GM12864 (cell line): ENCODE measurements around the gene FAM209B.
"Not testable (repeated sequence)": the region's sequence is repeated elsewhere in the genome, so short reads cannot be mapped to it uniquely, and the experiment has no call there.

Experiments
- DNase-seq: peaks from one replicate; pipeline ENCODE4 v3.0.0-alpha.2; 2011; ENCODE audit warnings: low read depth
- H3K4me3 ChIP-seq: 2 replicates; pipeline ENCODE4 v1.5.1; 2011; ENCODE audit warnings: mild to moderate bottlenecking, low read depth, low read length, control low read depth
- CTCF ChIP-seq: IDR thresholded peaks from 2 replicates; pipeline ENCODE4 v1.5.1; 2011; ENCODE audit warnings: low read depth, mild to moderate bottlenecking, moderate library complexity, low read length, control low read depth, inconsistent platforms; ENCODE audit errors: missing control alignments

FAM209B gene

GRCh38 chr20:56518126-56518525, 14.9 kb upstream of the FAM209B start:
- DNase-seq = no peak
- no peak overlapping the region for H3K4me3 ChIP-seq
- no peak for TF ChIP-seq CTCF

GRCh38 chr20:56518721-56519398, 14.2 kb upstream of the FAM209B start:
- TF ChIP-seq CTCF = no peak
- no peak overlapping the region for H3K4me3 ChIP-seq
- no peak for DNase-seq

GRCh38 chr20:56519551-56519950, 13.5 kb upstream of the FAM209B start:
- no peak overlapping the region for H3K4me3 ChIP-seq
- DNase-seq = no peak
- no peak for TF ChIP-seq CTCF

GRCh38 chr20:56520180-56520579, 12.9 kb upstream of the FAM209B start:
- no peak for TF ChIP-seq CTCF
- no peak for DNase-seq
- no peak overlapping the region for H3K4me3 ChIP-seq

GRCh38 chr20:56520746-56521354, 12.2 kb upstream of the FAM209B start:
- not testable (repeated sequence) for DNase-seq, H3K4me3 ChIP-seq

GRCh38 chr20:56522311-56522710, 10.7 kb upstream of the FAM209B start:
- H3K4me3 ChIP-seq = no peak overlapping the region
- no peak for TF ChIP-seq CTCF
- no peak for DNase-seq

GRCh38 chr20:56524444-56524843, 8.6 kb upstream of the FAM209B start, which contains the start of gene FAM209A:
Gene FAM209A (plus strand): TSS chr20:56524744. CDS start chr20:56524809, 65 bp downstream.
- not testable (repeated sequence) for H3K4me3 ChIP-seq, DNase-seq

GRCh38 chr20:56527521-56527920, 5.5 kb upstream of the FAM209B start:
- TF ChIP-seq CTCF = no peak

More at GRCh38 chr20:56527521-56527920, 5.5 kb upstream of the FAM209B start:
- DNase-seq = no peak
- no peak overlapping the region for H3K4me3 ChIP-seq
